Hematopoietic multipotent progenitor cell treated with erythropoietin and hydrocortisone succinate and interleukin-3 and kit ligand, for 8 days (in vitro differentiated cells): Measurements from ENCODE around the gene PGS1.

ENCODE experiments used
- DNase-seq: peaks from one replicate; pipeline ENCODE4 v3.0.0-alpha.2; 2015

Gene PGS1

DNA sequence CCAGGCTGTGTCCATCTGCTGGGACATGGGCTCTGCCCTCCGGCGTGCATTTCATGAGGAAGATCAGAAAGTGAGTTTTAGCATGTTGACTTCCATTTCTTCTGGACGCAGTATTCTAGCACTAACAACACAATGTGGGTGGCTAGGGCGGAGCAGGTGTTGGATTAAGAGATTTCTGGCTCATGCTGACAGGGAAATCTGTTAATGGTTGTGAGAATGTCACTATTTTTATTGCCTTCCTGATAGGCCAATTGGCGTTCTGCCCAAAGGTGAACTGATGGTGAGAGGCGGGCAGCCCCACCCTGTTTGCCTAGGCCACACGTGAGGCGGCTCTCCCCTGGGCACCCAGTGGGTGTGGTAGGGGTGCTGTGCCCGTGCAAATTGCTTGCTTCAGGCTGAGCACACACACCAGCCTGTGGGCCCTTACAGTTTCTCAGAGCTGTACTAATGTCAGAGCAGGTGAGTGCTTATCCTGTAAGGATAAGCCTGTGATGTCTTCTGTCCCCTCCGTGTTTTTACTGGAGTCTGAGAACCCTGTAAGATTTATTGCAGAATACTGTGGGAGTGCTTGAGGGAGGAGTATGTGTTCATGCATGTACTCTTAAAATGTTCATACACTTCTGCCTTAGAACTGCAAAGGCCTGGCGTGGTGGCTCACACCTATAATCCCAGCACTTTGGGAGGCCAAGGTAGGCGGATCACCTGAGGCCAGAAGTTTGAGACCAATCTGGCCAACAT is 30.9 kb downstream of the PGS1 start:
- no peak for DNase-seq

DNA sequence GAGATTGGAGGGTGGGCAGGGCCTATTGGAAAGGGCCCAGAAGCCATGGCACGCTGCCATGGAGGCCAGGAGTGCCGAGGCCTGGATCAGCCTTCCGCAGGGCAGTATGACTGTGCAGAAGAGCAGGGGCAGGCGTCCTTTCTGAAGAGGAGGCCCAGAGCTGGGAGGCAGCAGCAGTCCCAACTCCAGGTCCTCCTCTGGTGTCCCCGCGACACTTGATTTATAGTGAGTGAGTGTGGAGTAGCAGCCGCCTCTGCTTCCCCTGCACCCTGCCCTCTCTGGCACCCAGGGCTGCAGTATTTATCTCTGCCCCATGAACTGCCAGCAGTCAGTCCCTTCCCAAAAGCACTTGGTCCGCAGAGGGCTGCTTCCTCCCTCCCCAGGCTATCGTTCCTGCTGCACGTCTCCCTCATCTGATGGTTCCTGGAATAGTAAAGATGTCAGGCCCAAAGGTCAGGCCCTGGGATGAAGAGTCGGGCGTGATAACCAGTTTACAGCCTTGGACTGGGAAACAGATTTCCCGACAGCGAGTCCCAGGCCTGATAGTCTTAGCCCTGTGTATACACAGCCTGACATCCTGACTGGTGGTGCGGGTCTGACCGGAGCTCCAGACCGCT is 32.9 kb downstream of the PGS1 start:
- no peak for DNase-seq

DNA sequence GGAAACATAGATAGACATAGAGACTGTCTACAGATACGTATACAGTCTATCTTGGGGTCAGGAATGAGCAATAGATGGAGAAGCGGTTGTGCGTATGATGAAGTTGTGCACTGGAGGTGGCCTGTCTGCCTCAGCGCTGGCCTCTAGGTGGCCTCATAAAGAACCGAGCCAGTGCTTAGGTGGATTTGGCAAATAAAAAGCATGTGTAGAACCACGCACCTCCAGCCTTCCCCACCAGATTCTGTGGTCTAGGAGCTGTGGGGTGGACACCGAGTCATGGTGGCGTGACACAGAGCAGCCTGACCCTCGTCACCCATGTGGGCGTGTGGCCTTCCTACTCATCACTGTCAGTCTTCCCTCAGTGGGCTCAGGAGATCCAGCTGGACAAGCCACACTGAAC is 34.0 kb downstream of the PGS1 start:
- peak; percentile 32 for DNase-seq

DNA sequence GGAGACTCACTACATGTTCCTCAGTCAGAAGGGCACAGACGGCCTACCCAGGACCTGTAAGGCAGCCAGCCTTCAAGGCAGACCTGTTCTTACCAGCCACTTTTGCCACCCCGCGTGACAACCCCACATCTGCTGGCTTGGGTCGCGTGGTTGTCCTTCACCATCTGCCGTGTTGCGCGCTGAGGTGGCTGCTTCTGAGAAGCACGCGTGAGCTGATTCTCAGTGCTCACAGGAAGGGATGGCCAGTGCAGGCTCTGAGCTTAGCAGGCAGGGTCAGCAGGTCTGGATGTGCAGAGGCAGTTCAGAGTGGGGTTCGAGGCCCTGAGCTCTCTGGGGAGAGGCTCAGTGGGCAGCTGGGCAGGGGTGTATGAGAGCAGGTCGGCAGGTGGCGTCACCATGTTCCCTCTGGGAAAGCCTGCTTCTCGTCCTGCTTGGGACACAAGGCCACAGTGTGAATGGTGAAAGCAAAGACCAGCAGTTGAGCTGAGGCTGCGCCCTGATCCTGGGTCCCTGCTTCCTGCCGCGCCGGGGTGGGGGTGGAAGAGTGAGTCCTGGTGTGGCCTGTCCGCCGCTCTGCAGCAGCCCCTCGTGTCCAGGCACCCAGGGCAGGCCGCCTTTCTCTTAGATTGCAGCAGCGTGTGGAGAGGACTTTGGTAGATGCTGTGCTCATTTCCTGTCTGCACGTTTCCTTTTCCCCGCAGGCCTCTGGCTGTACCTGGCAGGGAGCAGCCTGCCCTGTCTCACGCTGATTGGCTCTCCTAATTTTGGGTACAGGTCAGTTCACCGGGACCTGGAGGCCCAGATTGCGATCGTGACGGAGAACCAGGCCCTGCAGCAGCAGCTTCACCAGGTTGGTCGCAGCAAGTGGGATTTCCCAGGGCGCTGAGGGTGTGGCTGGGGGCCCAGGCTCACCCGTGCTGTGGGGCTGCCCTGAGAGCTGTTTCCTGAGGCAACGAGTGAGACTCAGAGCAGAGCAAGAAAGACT is 36.0 kb downstream of the PGS1 start:
- DNase-seq, result no peak

DNA sequence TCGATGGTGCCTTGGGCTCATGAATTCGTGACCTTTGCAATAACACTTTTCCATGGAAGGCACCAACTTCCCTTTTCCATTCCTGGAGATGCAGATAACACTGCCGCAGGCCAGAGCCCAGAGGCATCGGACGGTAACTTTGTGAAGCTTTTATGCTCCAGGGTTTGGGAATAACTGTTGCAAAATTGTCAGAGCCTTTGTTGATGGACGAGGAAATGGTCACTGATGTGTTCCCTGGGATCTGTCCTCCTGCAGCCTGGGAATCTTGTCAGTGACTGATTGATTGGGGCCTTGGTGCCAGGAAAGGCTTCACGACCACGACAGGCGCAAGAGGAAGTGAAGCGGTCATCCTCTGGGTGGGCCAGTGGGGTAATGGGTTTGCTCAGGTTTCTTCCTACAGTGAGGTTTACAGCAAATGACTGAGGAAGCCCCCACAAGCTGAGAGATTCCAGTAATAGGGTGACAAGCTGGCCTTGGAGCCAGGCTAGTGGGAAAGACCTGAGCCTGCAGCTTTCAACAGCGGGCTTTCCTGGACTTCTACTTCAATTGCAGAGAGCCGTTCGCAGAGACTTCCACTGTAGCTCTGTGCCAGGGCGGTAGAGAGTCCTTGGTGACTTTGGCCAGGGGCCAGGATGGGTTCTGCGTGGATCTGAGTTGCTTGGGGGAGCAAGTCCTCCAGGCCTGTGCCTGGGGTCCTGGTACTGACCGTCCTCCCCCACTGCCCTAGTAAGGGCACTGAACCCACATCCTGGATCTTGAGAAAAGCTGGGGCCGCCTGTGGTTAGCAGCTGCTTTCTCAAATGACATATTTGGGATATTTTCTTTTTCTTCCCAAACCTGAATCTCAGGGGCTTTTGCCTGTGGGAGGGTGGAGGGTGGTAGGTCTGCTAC is 37.6 kb downstream of the PGS1 start:
- DNase-seq, result no peak

DNA sequence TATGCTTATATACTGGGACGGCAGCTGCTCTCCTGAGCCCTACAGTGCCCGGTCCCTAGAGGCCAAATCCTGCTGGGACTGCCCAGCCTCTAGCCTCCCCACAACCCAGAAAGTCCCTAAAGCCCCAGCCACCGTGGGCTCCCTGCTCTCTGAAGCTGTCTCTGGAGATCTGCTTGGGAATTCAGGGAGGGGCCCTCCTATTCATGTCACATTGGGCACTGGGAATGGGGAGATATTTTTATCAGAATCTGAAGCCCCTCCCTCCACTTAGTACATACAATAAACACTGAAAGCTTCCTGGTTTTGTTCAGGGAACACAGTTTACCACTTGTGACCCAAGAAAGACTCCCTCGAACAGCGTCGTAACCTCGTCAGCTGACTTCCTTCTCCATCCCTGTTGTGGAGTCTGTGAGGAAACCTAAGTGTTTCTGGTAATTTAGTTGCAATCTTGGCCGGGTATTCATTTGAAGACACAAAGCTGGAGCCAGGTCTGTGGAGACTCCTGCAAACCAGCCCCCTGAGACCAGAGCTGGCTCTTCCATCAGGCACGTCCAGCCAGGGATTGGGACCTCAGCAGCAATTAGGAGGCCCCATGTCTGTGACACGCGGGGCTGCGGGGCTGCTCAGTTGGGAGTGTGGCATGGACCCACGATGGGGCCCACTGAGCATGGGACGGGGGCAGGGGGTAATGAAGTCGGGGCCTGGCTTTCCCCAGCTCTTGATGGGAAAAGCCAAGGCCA is 38.5 kb downstream of the PGS1 start:
- DNase-seq, result no peak

DNA sequence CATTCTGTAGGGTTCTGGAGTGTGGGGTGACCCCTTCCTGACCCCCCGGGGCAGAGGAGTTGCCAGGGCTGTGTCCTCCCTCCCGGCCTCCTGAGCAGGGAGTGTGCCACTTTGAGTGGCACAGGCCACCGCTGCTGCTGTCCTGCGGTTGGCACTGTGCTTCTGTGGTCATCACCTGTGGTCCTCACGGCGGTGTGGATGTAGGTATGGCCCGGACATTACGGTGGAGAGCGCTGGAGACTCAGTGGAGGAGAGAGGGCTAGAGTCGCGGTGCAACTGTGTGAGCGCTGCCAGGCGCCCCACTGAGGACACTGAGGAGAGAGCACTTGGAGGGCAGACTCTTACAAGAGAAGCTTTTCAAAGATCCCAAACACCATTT is 39.1 kb downstream of the PGS1 start:
- no peak for DNase-seq

DNA sequence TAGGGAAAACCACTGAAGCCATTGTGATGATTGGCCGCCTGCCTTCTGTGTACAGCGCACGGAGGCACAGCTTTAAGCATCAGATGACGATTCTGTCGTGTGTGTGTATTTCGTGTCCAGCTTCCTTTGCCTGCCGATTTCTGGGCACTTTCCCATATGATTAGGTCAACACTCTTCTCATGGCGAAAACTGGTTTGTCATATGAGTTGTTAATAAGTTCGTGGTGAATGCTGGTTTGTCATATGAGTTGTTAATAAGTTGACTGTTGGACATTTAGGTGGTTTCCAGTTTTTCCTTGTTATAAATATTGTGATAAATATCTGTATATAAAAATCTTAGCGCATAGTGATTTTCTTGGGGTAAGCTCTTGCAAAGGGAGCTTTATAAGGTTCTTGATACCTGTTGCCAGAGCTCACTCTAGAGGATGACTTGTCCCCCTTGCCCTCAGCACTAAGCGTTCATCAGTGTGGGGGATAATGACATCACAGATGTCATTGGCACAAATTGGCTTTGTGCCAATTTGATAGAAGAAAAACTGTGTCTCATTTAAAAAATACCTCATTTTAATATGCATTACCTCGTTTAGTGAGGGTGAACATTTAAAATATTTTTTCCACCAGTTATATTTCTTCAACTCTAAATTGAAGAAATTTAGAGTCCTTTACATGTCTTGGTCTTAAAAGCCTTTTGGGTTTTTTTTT is 40.0 kb downstream of the PGS1 start:
- no peak for DNase-seq

DNA sequence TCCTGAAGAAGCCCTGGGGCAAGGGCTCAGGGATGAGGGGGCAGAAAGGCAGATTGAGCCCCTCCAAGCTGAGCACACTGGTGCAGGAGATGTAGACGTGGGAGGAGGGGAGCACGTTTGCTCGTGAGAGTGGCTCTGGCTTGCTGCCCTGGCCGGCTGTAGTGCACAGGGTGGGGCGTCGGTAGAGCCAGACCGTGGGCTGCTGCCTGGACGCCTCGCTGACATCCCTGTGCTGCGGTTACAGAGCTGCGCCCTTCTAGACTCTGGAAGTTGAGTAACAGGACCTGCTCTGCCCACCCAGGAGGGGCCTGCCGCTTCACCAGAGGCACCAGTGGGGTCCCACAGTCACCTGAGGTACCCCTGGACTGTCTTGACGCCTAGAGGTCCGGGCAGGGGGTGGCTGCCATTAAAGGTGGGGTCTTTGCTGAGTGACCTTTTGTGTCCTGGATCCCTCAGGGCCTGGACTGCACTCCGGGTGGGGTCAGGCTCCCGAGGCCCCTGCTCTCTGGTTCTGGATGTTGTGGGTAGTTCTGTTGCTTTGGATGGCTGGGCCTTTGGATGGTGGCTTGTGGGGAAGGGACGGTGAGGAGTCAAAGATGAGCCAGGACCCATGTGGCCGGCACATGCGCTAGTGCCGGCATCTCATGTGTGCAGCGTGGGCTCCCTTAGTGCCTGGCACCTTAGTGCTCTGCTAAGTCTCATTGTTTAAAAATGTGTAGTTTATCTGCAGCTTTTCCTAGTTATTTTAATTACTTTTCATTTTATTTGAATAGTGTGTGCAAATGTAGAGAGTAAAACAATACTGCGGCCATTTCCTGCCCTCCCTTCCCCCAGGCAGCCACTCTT is 41.7 kb downstream of the PGS1 start:
- no peak for DNase-seq

DNA sequence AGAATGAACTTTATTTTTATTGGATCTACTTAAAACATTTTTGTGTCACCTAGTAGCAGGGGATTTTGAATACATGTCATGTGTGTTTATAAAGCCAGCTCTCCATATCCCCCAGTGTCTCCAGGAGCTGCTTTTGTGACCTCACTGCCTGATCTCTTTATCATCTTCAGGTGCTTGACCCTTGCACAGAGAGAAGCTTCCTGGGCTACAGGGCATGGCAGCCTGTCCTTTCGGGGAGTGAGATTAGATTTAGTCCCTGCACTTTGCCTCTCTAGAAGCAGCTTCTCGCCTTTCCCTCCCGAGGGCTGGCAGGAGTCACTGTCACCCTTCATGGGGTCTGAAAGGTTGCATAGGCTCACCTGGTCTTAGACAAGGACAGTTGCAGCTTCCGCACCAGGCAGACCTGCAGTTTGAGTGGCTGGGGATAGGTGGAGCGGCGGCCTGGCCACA is 42.7 kb downstream of the PGS1 start:
- no peak for DNase-seq

DNA sequence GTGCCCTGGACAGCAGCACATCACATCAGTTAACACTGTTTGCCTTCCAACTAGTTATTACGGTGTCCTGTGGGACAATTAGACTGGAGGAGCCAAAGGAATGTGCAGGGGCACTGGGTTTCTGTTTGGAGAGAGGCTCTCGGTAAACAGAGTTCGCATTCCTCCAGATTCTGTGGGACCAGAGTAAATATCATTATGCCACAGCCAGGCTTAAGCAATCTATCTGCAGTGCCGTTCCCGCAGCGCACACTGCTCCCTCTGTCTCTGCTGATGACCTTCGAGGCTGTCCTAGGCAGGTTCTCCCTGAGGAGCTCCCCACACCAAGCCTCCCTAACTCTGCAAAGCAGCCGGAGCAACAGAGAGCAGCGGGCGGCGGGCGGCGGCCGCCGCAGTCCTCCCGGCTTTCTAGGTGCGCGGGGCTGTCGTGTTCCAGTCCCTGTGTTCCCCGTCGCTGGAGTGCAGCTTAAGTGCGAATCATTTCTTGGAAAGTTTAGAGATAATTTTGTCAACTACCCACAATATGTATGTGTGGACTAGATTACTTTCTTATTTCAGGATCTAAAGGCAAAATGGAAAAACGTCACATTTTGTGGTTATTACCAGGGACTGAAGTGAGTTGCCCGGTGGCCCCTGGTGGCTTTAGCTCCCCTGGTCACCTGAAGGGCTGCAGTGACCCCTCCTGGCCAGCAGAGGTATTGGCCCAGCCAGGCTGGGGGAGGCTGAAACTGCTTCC is 43.3 kb downstream of the PGS1 start:
- peak; percentile 83 for DNase-seq

DNA sequence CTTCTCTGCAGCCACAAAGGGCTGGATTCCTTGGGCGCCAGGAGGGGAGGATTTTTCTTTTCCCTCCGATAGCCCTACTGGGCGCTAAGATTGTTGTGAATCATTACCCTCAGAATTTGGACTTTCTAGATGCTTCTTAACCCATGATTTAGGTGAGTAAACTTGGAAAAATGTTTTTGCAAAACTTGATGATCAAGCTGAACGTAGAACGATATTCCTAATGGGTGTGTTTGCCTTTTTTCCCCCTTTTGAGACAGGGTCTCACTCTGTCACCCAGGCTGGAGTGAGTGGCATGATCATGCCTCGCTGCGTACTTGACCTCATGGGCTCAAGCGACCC is 43.8 kb downstream of the PGS1 start:
- DNase-seq, result no peak

DNA sequence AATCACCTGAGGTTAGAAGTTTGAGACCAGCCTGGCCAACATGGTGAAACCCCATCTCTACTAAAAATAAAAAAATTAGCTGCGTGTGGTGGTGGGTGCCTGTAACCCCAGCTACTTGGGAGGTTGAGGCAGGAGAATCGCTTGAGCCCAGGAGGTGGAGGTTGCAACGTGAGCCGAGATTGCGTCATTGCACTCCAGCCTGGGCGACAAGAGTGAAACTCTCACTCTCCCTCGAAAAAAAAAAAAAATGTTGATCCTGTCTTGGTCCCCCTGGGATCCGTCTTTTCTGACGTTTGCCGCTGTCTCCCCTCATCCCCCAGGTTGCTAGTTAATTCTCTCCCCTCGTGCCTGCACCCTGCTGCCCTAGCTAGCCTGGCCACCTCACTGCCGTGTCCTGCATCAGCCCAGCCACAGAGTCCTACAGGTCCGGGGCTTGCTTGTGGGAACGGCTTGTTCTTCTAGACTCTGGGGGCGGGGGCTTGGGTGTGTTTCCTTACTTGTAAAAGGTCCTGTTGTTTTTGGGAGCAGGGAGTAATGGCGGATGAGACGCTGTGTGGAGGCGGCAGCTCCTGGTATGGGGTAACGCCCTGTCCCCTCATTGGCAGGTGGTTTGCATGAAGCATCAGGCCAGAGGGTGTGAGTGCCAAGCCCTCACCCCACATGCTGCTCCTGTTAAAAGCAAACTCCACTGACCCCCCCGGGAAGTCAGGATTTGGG is 44.6 kb downstream of the PGS1 start:
- DNase-seq, result no peak

DNA sequence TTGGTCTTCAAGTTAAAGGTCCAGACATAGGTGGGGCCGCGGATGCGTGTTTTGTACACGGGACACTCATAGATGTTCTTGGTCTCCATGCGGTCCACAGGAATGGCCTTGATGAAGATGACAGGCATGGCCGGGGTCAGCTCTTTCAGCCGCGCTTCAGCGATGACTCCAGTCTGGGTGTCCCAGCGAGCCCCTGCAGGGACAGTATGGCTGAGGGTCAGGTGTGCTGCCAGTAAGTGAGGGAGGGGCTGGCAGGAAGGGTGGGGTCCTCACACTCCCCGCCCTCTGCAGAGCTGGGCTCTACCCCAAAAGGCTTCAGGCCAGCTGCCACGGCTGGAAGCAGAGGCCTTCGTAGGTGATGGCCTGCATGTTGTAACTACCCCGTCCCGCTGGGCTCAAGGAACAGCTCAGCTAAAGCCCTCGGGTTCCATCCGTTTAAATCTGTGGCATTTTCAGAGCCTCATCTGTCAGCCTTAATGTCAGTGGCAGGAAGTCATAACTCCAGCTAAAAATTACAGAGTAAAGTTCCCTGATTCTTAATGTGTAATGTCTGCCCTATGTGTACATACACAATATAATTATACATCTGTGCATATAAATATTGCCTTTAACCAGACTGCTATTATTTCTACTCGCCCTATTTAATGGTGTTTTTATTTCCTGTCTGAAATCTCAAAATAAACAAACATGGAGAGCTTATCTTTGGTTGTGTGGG is 45.7 kb downstream of the PGS1 start:
- DNase-seq, result no peak

DNA sequence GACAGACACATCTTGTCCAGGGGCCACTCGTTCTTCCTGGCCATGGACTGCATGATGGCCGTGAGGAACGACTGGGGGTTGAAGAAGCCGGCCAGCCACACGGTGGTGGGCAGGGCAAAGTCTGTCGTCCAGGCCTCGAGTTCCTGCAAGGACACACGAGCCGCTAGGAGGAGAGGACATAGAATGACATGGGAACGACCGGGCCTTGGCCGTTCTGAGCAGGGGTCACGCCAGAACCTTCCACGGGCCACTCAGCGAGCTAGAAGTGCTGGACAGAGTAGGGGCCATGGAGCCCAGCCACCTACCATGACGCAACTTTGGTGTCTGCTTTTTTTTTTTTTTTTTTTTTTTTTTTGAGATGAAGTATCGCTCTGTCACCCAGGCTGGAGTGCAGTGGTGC is 47.0 kb downstream of the PGS1 start:
- DNase-seq, result no peak

DNA sequence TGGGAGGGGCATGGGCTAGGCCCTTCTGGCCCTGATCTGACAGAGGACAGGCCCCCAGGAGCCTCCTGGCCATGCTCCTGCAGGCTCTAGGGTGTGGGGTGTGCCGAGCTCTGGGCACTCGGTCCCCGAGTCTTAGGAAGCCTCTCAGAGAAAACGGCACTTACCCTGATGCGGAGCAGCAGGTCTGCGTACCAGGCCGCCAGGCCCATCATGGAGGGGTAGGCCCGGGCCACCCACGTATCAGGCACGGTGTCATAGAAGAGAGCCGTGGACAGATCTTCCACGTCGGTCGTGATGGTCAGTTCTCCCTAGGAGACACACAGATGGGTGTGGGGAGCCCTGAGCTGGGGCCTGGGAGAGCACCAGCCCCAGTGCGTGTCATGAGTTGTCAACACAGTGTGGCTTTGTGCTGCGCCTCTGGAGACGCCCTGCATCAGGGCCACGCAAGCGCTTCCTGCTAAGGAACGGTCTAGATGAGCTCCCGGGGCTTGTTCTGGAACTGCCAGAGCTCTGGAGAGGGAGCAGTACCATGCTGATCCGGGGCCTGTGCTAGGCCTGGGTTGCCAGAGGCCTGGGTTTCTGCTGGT is 47.9 kb downstream of the PGS1 start:
- DNase-seq, result no peak

DNA sequence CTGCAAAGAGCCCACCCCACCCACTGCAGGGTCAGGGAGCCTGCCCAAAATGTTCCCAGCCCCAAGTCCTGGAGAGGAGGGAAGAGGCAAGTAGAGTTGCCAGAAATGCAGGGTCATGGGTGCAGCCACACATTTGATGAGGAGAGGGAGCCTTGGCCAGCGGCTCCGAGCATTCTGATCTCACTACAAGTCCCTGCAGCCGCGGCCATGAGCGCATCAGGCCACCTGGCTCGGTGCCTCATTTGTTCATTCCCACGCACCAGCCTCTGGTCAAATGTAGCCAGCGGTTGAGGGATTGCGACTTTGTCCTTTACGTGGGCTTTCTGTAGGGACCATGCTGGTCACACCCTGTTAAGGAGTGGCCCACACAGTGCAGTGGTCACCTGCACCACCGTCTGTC is 48.7 kb downstream of the PGS1 start:
- no peak for DNase-seq

DNA sequence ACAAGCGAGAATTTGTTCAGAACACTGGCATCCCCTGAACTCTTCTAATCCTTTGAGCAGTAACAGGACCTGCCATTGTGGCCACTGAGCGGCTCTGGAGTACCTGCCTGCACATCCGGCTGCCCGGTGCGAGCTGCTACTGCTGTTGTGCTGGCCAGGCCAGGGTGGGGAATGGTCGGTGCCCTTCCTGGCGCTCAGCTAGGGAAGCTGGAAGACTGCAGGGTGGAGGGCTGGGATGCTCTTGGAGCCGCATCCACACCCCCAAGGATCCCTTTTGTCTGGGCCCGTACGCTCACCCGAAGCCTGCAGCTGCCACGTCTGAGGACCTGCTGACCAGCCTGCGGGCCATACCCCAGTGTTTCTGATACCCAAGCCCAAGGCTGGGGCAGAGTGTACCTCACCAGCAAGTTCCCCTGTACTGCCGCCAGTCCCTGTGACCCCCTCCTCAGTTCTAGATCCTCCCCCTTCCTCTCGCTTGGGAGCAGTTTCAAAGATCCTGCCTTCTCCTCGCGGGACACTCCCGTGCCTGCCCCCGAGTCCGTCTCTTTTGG is 49.7 kb downstream of the PGS1 start:
- DNase-seq, result no peak
